Measurements from ENCODE around the gene CALD1. TPM values are rescaled to one million over a fixed set of nuclear protein-coding genes. Genes with fewer than 3 reads are reported as not detected.
A peak's percentile ranks its signal among the peaks of the same experiment; 100 is the strongest.

The CALD1 gene
- total and polyA plus RNA-seq, 7 donors = 16.8 to 59.5 (median 25.0) TPM

DNA sequence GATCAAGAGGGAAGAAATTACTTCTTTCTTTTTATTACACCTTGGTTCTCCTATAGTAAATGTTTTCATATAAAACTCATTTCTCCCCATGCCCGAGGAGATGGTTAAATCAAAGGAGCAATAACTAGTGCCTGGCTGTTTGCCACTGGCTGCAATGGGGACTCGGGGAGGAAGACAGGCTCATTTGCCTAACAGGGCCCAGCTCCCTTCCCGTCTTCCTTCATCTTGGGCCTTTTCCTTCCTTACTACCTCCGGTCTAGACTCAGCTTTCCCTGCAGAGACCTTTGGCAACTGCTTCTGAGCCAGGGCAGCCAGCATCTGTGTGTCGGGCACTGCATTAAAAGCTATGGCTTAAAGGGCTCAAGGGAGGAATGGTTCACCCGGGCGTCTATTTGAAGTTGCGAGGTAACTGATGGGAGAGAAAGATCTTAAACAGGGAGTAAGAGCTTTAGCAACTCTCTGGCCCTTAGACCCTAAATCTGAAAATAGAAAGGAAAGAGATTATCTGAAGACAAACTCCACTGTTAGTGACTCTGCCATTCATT lies 63.5 kb downstream of the CALD1 start:
- ATAC-seq = no peak
- Histone ChIP-seq H3K9me3 (no peaks in the 10 kb centered on the region), H3K27me3 (ENCODE audit: insufficient read depth in 3 of 3, low read length in 2 of 3) (no peaks in the 10 kb centered on the region), H3K4me1 (no peaks in the 10 kb centered on the region), H3K27ac (no peak overlapping the region), H3K36me3 (ENCODE audit: insufficient read depth in 1 of 2, low read depth in 1 of 2) (peaks cover 0 to 13% of the 10 kb centered on the region in 2 donors), H3K4me3 (no peak overlapping the region)
- TF ChIP-seq CTCF (IDR thresholded peaks at IDR 0.05) = no peak
- intact Hi-C loops (cut with DNase I) = no loop called here
- no peak for DNase-seq
- 55 to 59% (median 55%) methylated on average over 8 of the region's 8 CpGs for WGBS, 3 donors

- Histone ChIP-seq H3K4me3 (no peak overlapping the region), H3K27ac (no peak overlapping the region), H3K27me3 (ENCODE audit: insufficient read depth in 3 of 3, low read length in 2 of 3) (no peaks in the 10 kb centered on the region), H3K4me1 (no peaks in the 10 kb centered on the region), H3K9me3 (no peaks in the 10 kb centered on the region), H3K36me3 (ENCODE audit: insufficient read depth in 1 of 2, low read depth in 1 of 2) (peaks cover 0 to 13% of the 10 kb centered on the region in 2 donors)
- ATAC-seq = no peak
- TF ChIP-seq CTCF (IDR thresholded peaks at IDR 0.05) = no peak
- intact Hi-C loops (cut with DNase I) = no loop called here
- DNase-seq = no peak
These were observed 64.8 kb downstream of the CALD1 start for GRCh38 chr7:134844200-134844599.

- Histone ChIP-seq H3K9me3 (no peaks in the 10 kb centered on the region), H3K4me3 (no peak overlapping the region), H3K27ac (no peak overlapping the region), H3K27me3 (ENCODE audit: insufficient read depth in 3 of 3, low read length in 2 of 3) (no peaks in the 10 kb centered on the region), H3K4me1 (no peaks in the 10 kb centered on the region), H3K36me3 (ENCODE audit: insufficient read depth in 1 of 2, low read depth in 1 of 2) (peaks cover 0 to 13% of the 10 kb centered on the region in 2 donors)
- no peak for TF ChIP-seq CTCF (IDR thresholded peaks at IDR 0.05)
- intact Hi-C loops (cut with DNase I) = no loop called here
- 76 to 79% (median 78%) methylated on average over 3 of the region's 3 CpGs for WGBS, 3 donors
- no peak for ATAC-seq
- DNase-seq = no peak
These were observed 66.0 kb downstream of the CALD1 start for GRCh38 chr7:134845461-134845860.

DNA sequence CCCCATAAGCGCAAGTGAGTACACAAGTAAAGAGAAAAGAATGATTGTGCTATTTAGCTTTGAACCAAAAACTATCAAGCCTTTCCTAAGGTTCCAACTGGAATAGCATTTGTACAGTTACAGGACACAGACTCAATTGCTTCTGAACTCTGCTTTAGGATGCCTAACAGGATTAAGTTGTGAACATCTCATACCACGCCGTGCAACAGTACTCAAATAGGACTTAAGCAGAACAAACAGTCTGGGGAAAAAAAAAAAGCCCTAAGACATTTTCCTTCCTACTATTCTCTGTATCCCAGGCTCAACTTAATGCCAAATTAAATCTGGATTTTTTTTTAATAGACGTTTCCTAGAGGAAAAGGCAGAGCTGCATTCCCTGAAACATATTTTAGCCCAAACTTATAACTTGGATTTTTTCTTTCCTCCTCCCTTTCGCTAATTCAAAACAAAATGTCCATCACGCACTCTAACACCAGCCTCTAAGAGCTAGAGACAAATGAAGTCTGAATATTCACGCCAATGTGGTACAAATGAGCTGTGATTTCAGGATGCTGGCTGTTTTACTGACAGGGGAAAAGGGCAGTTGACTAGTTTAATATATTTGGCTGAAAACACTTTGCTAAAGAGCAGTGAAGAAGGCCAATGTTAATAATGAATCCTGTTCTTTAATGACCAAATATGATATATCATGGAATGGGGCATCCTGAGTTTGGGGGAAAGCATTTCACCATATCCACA lies 68.6 kb downstream of the CALD1 start:
- intact Hi-C loops (cut with DNase I) = no loop called here
- Histone ChIP-seq H3K4me3 (no peak overlapping the region), H3K36me3 (ENCODE audit: insufficient read depth in 1 of 2, low read depth in 1 of 2) (peaks cover 0 to 13% of the 10 kb centered on the region in 2 donors), H3K9me3 (no peaks in the 10 kb centered on the region), H3K4me1 (no peaks in the 10 kb centered on the region), H3K27ac (peak overlapping the region; percentile 27), H3K27me3 (ENCODE audit: insufficient read depth in 3 of 3, low read length in 2 of 3) (no peaks in the 10 kb centered on the region)
- DNase-seq = no peak
- no peak for ATAC-seq
- WGBS, 3 donors = 62 to 67% (median 66%) methylated on average over 7 of the region's 7 CpGs
- TF ChIP-seq CTCF (IDR thresholded peaks at IDR 0.05) = no peak

All from psoas muscle (tissue), 8 donors.